GM12878 (cell line): ENCODE data around the gene CNPY1. TPM values are rescaled to one million over a fixed set of nuclear protein-coding genes. Genes with fewer than 3 reads are reported as not detected.

Experiments
- NFIC ChIP-seq: IDR thresholded peaks from 2 replicates; pipeline ENCODE4 v1.6.1; 2012; ENCODE audit warnings: low read depth, mild to moderate bottlenecking, inconsistent platforms, low read length, moderate library complexity
- SREBF1 ChIP-seq: IDR thresholded peaks from 2 replicates; pipeline ENCODE4 v1.6.1; 2012; ENCODE audit warnings: mild to moderate bottlenecking, low read length
- polyA plus RNA-seq, 11 experiments: library from polyadenylated mRNA; depleted of rRNA in 4 of 11; unstranded in 6 of 11; stranded (reverse) in 5 of 11; fragments of >200 nt; fragmentation: Nextera tagmentation in 4 of 11; fragmentation: Illumina TruSeq in 1 of 11; extraction: Ambion mirVana in 4 of 11; extraction: Trizol in 1 of 11; gene quantifications; 1 replicate in 1 of 11; 2 replicates in 10 of 11; pipeline versions ENCODE4 v1.2.1 to v1.2.3, GENCODE V29; 2011 to 2016; ENCODE audit warnings: inconsistent platforms in 2 of 11, missing spikeins in 2 of 11, low read depth in 1 of 11
- total RNA-seq, 4 experiments: library from RNA; depleted of rRNA in 3 of 4; stranded (reverse); fragments of >200 nt in 3 of 4; fragmentation: Illumina TruSeq in 1 of 4; extraction: Trizol in 1 of 4; gene quantifications; 2 replicates each; pipeline versions ENCODE4 v1.2.1 to v1.2.3, GENCODE V29; 2013 to 2021
- TF ChIP-seq, protein P1 (sequence below): fragments of 450-650 bp; IDR thresholded peaks from 2 replicates; pipeline ENCODE4 v1.6.1; 2018; ENCODE audit warnings: mild to moderate bottlenecking, low read depth, moderate library complexity; ENCODE audit not compliant: partially characterized antibody
- TF ChIP-seq, protein P2 (sequence below): fragments of 450-650 bp; IDR thresholded peaks from 2 replicates; pipeline ENCODE4 v1.6.1; 2017; ENCODE audit warnings: mild to moderate bottlenecking, moderate library complexity

CNPY1 gene
- total and polyA plus RNA-seq, 10 of the 15 experiments (the other 5 are each of a cell fraction or from before 2014, with no cell fraction given), result not detected

DNA sequence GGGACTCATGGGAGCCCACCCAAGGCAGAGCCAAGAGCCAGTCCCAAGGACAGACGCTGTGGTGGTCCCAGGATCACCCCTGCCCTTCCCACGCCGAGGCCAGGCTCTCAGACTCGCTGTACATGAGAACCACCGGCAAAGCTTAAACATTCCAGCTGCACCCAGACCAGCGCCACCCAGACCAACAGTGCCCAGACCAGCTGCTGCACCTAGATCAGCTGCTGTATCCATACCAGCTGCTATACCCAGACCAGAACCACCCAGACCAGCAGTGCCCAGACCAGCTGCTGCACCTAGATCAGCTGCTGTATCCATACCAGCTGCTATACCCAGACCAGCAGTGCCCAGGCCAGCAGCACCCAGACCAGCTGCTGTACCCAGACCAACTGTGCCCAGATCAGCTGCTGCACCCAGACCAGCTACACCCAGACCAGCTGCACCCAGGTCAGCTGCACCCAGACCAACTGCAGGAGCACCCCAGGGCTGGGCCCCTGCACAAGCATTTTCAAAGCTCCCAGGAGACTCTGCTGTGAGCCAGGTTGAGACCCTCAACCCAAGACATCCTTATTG, 47.9 kb upstream of the CNPY1 start (continued):
- TF ChIP-seq, protein P1, sequence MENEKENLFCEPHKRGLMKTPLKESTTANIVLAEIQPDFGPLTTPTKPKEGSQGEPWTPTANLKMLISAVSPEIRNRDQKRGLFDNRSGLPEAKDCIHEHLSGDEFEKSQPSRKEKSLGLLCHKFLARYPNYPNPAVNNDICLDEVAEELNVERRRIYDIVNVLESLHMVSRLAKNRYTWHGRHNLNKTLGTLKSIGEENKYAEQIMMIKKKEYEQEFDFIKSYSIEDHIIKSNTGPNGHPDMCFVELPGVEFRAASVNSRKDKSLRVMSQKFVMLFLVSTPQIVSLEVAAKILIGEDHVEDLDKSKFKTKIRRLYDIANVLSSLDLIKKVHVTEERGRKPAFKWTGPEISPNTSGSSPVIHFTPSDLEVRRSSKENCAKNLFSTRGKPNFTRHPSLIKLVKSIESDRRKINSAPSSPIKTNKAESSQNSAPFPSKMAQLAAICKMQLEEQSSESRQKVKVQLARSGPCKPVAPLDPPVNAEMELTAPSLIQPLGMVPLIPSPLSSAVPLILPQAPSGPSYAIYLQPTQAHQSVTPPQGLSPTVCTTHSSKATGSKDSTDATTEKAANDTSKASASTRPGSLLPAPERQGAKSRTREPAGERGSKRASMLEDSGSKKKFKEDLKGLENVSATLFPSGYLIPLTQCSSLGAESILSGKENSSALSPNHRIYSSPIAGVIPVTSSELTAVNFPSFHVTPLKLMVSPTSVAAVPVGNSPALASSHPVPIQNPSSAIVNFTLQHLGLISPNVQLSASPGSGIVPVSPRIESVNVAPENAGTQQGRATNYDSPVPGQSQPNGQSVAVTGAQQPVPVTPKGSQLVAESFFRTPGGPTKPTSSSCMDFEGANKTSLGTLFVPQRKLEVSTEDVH, result no peak
- TF ChIP-seq NFIC, result no peak
- no peak for TF ChIP-seq SREBF1
- TF ChIP-seq, protein P2, sequence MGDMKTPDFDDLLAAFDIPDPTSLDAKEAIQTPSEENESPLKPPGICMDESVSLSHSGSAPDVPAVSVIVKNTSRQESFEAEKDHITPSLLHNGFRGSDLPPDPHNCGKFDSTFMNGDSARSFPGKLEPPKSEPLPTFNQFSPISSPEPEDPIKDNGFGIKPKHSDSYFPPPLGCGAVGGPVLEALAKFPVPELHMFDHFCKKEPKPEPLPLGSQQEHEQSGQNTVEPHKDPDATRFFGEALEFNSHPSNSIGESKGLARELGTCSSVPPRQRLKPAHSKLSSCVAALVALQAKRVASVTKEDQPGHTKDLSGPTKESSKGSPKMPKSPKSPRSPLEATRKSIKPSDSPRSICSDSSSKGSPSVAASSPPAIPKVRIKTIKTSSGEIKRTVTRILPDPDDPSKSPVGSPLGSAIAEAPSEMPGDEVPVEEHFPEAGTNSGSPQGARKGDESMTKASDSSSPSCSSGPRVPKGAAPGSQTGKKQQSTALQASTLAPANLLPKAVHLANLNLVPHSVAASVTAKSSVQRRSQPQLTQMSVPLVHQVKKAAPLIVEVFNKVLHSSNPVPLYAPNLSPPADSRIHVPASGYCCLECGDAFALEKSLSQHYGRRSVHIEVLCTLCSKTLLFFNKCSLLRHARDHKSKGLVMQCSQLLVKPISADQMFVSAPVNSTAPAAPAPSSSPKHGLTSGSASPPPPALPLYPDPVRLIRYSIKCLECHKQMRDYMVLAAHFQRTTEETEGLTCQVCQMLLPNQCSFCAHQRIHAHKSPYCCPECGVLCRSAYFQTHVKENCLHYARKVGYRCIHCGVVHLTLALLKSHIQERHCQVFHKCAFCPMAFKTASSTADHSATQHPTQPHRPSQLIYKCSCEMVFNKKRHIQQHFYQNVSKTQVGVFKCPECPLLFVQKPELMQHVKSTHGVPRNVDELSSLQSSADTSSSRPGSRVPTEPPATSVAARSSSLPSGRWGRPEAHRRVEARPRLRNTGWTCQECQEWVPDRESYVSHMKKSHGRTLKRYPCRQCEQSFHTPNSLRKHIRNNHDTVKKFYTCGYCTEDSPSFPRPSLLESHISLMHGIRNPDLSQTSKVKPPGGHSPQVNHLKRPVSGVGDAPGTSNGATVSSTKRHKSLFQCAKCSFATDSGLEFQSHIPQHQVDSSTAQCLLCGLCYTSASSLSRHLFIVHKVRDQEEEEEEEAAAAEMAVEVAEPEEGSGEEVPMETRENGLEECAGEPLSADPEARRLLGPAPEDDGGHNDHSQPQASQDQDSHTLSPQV, result no peak
